D341Med (cell line): ENCODE measurements around the gene AGPAT4.
"Not testable (repeated sequence)": the region's sequence is repeated elsewhere in the genome, so short reads cannot be mapped to it uniquely, and the experiment has no call there.

Experiments
- DNase-seq: peaks from one replicate; pipeline ENCODE4 v3.0.0; 2012; ENCODE audit warnings: low spot score

The AGPAT4 gene

GRCh38 chr6:161227004-161227960 is 46.6 kb downstream of the AGPAT4 start:
- no peak for DNase-seq

GRCh38 chr6:161226009-161226964 is 47.6 kb downstream of the AGPAT4 start:
- DNase-seq: no peak

GRCh38 chr6:161225681-161226008 is 48.2 kb downstream of the AGPAT4 start:
- DNase-seq: no peak

GRCh38 chr6:161224951-161225680 is 48.7 kb downstream of the AGPAT4 start:
- DNase-seq: not testable (repeated sequence)

- DNase-seq: no peak
Observed at GRCh38 chr6:161223646-161224045, 50.2 kb downstream of the AGPAT4 start.

- no peak for DNase-seq
Observed at GRCh38 chr6:161222706-161223234, 51.1 kb downstream of the AGPAT4 start.

- DNase-seq: no peak
Observed at GRCh38 chr6:161220346-161220745, 53.5 kb downstream of the AGPAT4 start.

GRCh38 chr6:161219680-161220079 is 54.2 kb downstream of the AGPAT4 start:
- no peak for DNase-seq

- DNase-seq: no peak
Observed at GRCh38 chr6:161218222-161218621, 55.6 kb downstream of the AGPAT4 start.

GRCh38 chr6:161217628-161218027 is 56.2 kb downstream of the AGPAT4 start:
- no peak for DNase-seq

GRCh38 chr6:161216616-161217205 is 57.1 kb downstream of the AGPAT4 start:
- no peak for DNase-seq

GRCh38 chr6:161215876-161216615 is 57.8 kb downstream of the AGPAT4 start:
- DNase-seq: no peak

- DNase-seq: no peak
Observed at GRCh38 chr6:161215193-161215592, 58.7 kb downstream of the AGPAT4 start.

- DNase-seq: no peak
Observed at GRCh38 chr6:161214722-161215121, 59.1 kb downstream of the AGPAT4 start.

- DNase-seq: no peak
Observed at GRCh38 chr6:161212902-161213301, 61.0 kb downstream of the AGPAT4 start.

GRCh38 chr6:161211380-161212035 is 62.4 kb downstream of the AGPAT4 start:
- DNase-seq: no peak

- DNase-seq: no peak
Observed at GRCh38 chr6:161210857-161211256, 63.0 kb downstream of the AGPAT4 start.

- no peak for DNase-seq
Observed at GRCh38 chr6:161207200-161207599, 66.7 kb downstream of the AGPAT4 start.

GRCh38 chr6:161204866-161205557 is 68.8 kb downstream of the AGPAT4 start:
- no peak for DNase-seq
